IMR-90 (cell line): ENCODE measurements around the gene KRTAP4-5. TPM values are rescaled to one million over a fixed set of nuclear protein-coding genes. Genes with fewer than 3 reads are reported as not detected.

Source experiments
- ATAC-seq: fragments of 200-7000 bp; cut with Tn5 transposase; 2 replicates; pipeline ENCODE4 v1.9.1; 2020; ENCODE audit warnings: low read depth, mild to moderate bottlenecking, moderate library complexity
- BruUV-seq: library from RNA; stranded (reverse); fragments of 400-500 nt; replicated peaks from 2 replicates; lab custom pipeline; 2021; lab: Mats Ljungman, UMichigan
- CTCF ChIA-PET: fragments of 300-600 bp; formaldehyde crosslinking; extraction: SDS; loops from one replicate; lab custom pipeline; 2021; ENCODE audit warnings: antibody characterized with exemption; lab: Yijun Ruan, JAX
- POLR2A ChIA-PET: fragments of 300-600 bp; sonication (Branson Sonifier 250); formaldehyde crosslinking; loops from one replicate; lab custom pipeline; 2022; ENCODE audit warnings: antibody characterized with exemption; ENCODE audit not compliant: unreplicated experiment; lab: Charles Lee
- DNase-seq: peaks from one replicate; pipeline ENCODE4 v3.0.0; 2013
- H2AFZ ChIP-seq: replicated peaks from 2 replicates; pipeline ENCODE3; 2013; ENCODE audit warnings: low read length, mild to moderate bottlenecking; ENCODE audit not compliant: poor library complexity
- H2AK5ac ChIP-seq: 2 replicates; pipeline ENCODE4 v1.6.1; 2013; ENCODE audit warnings: low read depth, low read length, inconsistent platforms
- H2AK9ac ChIP-seq: replicated peaks from 2 replicates; pipeline ENCODE3; 2013; ENCODE audit warnings: mild to moderate bottlenecking, low read depth, low read length, moderate library complexity; ENCODE audit not compliant: poor library complexity
- H2BK120ac ChIP-seq: 2 replicates; pipeline ENCODE4 v1.6.1; 2013; ENCODE audit warnings: low read depth, low read length, inconsistent platforms
- H2BK15ac ChIP-seq: 3 replicates; pipeline ENCODE4 v1.6.1; 2013; ENCODE audit warnings: low read depth, low read length, inconsistent platforms
- H2BK20ac ChIP-seq: 2 replicates; pipeline ENCODE4 v1.6.1; 2013; ENCODE audit warnings: low read depth, mild to moderate bottlenecking, inconsistent platforms, low read length, moderate library complexity
- H2BK5ac ChIP-seq: 2 replicates; pipeline ENCODE4 v1.6.1; 2013; ENCODE audit warnings: mild to moderate bottlenecking, low read depth, low read length, inconsistent platforms; ENCODE audit not compliant: poor library complexity, severe bottlenecking
- H3K14ac ChIP-seq: replicated peaks from 2 replicates; pipeline ENCODE4 v1.6.1; 2013; ENCODE audit warnings: low read depth, low read length, inconsistent platforms
- H3K18ac ChIP-seq: 2 replicates; pipeline ENCODE4 v1.6.1; 2013; ENCODE audit warnings: low read depth, low read length, control low read depth
- H3K23ac ChIP-seq: 2 replicates; pipeline ENCODE4 v1.6.1; 2013; ENCODE audit warnings: low read depth, low read length, inconsistent platforms
- H3K27ac ChIP-seq: 2 replicates; pipeline ENCODE4 v1.5.1; 2013; ENCODE audit warnings: mild to moderate bottlenecking, control low read depth, low read length; ENCODE audit not compliant: insufficient read depth
- H3K27me3 ChIP-seq: 2 replicates; pipeline ENCODE4 v1.6.1; 2013; ENCODE audit warnings: low read length; ENCODE audit not compliant: control insufficient read depth, insufficient read depth
- H3K36me3 ChIP-seq: 2 replicates; pipeline ENCODE4 v1.6.1; 2013; ENCODE audit warnings: low read length, mixed read lengths; ENCODE audit not compliant: control insufficient read depth, insufficient read depth
- H3K4ac ChIP-seq: 2 replicates; pipeline ENCODE4 v1.6.1; 2013; ENCODE audit warnings: low read depth, low read length, inconsistent platforms
- H3K4me1 ChIP-seq: 2 replicates; pipeline ENCODE4 v1.6.1; 2013; ENCODE audit warnings: low read length, mixed read lengths; ENCODE audit not compliant: control insufficient read depth, insufficient read depth
- H3K4me2 ChIP-seq: 2 replicates; pipeline ENCODE4 v1.6.1; 2013; ENCODE audit warnings: low read depth, mild to moderate bottlenecking, control low read depth, low read length, moderate library complexity
- H3K4me3 ChIP-seq: 2 replicates; pipeline ENCODE4 v1.5.1; 2013; ENCODE audit warnings: low read depth, mild to moderate bottlenecking, control low read depth, low read length, moderate library complexity; ENCODE audit not compliant: insufficient read depth
- H3K56ac ChIP-seq: 2 replicates; pipeline ENCODE4 v1.6.1; 2013; ENCODE audit warnings: low read length, inconsistent platforms; ENCODE audit not compliant: insufficient read depth; ENCODE audit errors: extremely low read depth
- H3K79me1 ChIP-seq, 2 experiments: 2 replicates each; pipeline ENCODE4 v1.6.1; 2013; ENCODE audit warnings: low read length in 2 of 2, inconsistent platforms in 1 of 2, low read depth in 1 of 2
- H3K9ac ChIP-seq: 2 replicates; pipeline ENCODE4 v1.6.1; 2013; ENCODE audit warnings: low read depth, low read length, control low read depth
- H3K9me1 ChIP-seq: 2 replicates; pipeline ENCODE4 v1.6.1; 2013; ENCODE audit warnings: low read length, inconsistent platforms; ENCODE audit not compliant: insufficient read depth
- H3K9me3 ChIP-seq: 2 replicates; pipeline ENCODE4 v1.6.1; 2013; ENCODE audit warnings: low read length; ENCODE audit not compliant: control insufficient read depth, insufficient read depth
- H4K20me1 ChIP-seq: 2 replicates; pipeline ENCODE4 v1.6.1; 2013; ENCODE audit warnings: low read length, inconsistent platforms; ENCODE audit not compliant: insufficient read depth
- H4K5ac ChIP-seq: 2 replicates; pipeline ENCODE4 v1.6.1; 2013; ENCODE audit warnings: mild to moderate bottlenecking, low read depth, low read length, control low read depth
- H4K8ac ChIP-seq, 2 experiments: 2 replicates each; pipeline ENCODE4 v1.6.1; 2013; ENCODE audit warnings: low read depth in 2 of 2, low read length in 2 of 2, control low read depth in 1 of 2, inconsistent platforms in 1 of 2
- H4K91ac ChIP-seq: 2 replicates; pipeline ENCODE4 v1.6.1; 2013; ENCODE audit warnings: low read depth, low read length, inconsistent platforms; ENCODE audit not compliant: insufficient read depth
- BHLHE40 ChIP-seq: fragments of 150-350 bp; IDR thresholded peaks from 2 replicates; pipeline ENCODE4 v1.6.1; 2016; ENCODE audit warnings: mild to moderate bottlenecking, low read depth, low read length
- CHD1 ChIP-seq: IDR thresholded peaks from 2 replicates; pipeline ENCODE4 v1.6.1; 2012; ENCODE audit warnings: low read depth, low read length, improper control_type of control experiment
- FOS ChIP-seq: fragments of 150-350 bp; IDR thresholded peaks from 2 replicates; pipeline ENCODE4 v1.6.1; 2016; ENCODE audit warnings: low read depth, low read length
- MAZ ChIP-seq: IDR thresholded peaks from 2 replicates; pipeline ENCODE4 v1.6.1; 2012; ENCODE audit warnings: low read depth, mild to moderate bottlenecking, low read length, improper control_type of control experiment, moderate library complexity, borderline replicate concordance
- RCOR1 ChIP-seq: IDR thresholded peaks from 2 replicates; pipeline ENCODE4 v1.6.1; 2012; ENCODE audit warnings: mild to moderate bottlenecking, low read length, improper control_type of control experiment; ENCODE audit not compliant: insufficient replicate concordance
- RFX5 ChIP-seq: IDR thresholded peaks from 2 replicates; pipeline ENCODE4 v1.8.0; 2012; ENCODE audit warnings: low read depth, mild to moderate bottlenecking, low read length, moderate library complexity
- WGBS, 2 experiments: methylation state at CpG; one replicate each; pipeline versions ENCODE4 v1.1.5 to v1.1.7; 2013; ENCODE audit warnings: missing lambda C conversion rate in 2 of 2; ENCODE audit not compliant: insufficient read length in 1 of 2; ENCODE audit errors: extremely low coverage in 2 of 2; 5-methylcytosine and 5-hydroxymethylcytosine counted together
- dilution Hi-C: fragments of 300-500 bp; cut with HindIII; formaldehyde crosslinking; loops from one replicate; pipeline ENCODE4 v1.14.3; 2018; ENCODE audit warnings: low sequenced_read_pairs; ENCODE audit not compliant: unreplicated experiment
- in situ Hi-C: fragments of 300-500 bp; cut with MboI; formaldehyde crosslinking; loops from 3 replicates; pipeline ENCODE4 v1.14.3; 2019; ENCODE audit warnings: low sequenced_read_pairs, inconsistent platforms, mixed read lengths
- intact Hi-C: fragments of 100-400 bp; cut with micrococcal nuclease; formaldehyde crosslinking; loops from 2 replicates; pipeline ENCODE4 v1.10.0; 2022
- polyA plus RNA-seq, 3 experiments: library from polyadenylated mRNA; depleted of rRNA; stranded (reverse); fragments of >200 nt; gene quantifications; 2 replicates each; pipeline ENCODE4 v1.2.3, GENCODE V29; 2012; ENCODE audit warnings: low replicate concordance in 1 of 3
- total RNA-seq: library from RNA; depleted of rRNA; stranded (reverse); fragments of >200 nt; gene quantifications from 2 replicates; pipeline ENCODE4 v1.2.3, GENCODE V29; 2012
- TF ChIP-seq, protein P1 (sequence below): fragments of 150-350 bp; IDR thresholded peaks from 2 replicates; pipeline ENCODE4 v1.6.1; 2016; ENCODE audit warnings: low read depth, mild to moderate bottlenecking, low read length, moderate library complexity, borderline replicate concordance

KRTAP4-5 gene
- total and polyA plus RNA-seq, 2 of the 4 experiments (the other 2 are of a cell fraction): not detected

DNA sequence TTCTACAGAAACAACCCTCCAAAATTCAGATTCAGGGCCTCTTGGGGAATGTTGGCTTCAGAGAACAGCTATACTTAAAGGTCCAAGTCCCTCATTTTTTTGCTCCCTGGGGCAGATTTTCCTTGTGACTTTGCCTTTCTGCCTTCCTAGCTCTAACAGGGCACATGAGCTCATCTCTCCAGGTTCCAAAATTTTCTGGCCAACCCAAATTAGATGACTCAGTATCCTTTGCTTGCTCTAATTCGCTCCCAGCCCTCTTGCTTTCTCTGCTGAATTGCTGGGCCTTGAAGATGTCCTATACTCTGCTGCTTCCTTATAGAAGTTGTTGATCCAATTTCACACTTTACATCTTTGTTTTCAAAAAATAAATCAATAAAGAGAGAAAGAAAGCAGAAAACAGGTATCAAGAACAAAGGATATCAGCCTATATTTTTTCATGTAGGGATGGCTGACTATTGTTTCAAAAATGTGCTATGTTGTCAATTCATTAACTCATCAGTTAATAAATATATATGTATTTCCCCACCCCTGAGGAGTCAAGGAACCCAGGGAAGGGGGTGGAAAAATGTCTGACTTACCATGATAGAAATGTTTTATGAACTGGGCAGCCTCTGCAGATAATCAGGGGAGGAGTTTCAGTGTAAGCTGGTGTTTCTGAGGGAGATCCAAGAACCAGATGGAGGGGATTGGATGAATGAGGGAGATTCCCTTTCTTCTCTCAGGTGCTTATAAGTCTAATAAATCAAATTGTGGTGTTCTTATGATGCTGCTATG lies 29.4 kb upstream of the KRTAP4-5 start:
- in situ Hi-C loops: no loop called here
- intact Hi-C loops: no loop called here
- WGBS, 2 experiments: no CpG with 5 or more reads among the region's 1 CpG
- Histone ChIP-seq H4K91ac (no peak overlapping the region), H3K9me1 (no peaks in the 10 kb centered on the region; the same call in 1 of the 2 replicates), H2BK120ac (no peak overlapping the region; the same call in 1 of the 2 replicates), H3K4ac (0 out of 2 replicates have a peak overlapping the region, but pooled peaks have one; percentile 57), H3K4me2 (no peak overlapping the region), H3K56ac (no peak overlapping the region), H4K5ac (peak overlapping the region; percentile 51; the same call in 1 of the 2 replicates), H3K18ac (peak overlapping the region; percentile 75; the same call in 1 of the 2 replicates), H2AK5ac (no peak overlapping the region), H2AK9ac (no peak overlapping the region), H4K8ac (0 out of 4 replicates have a peak overlapping the region, but pooled peaks of 1 of the 2 experiments have one; percentile 68), H3K36me3 (no peaks in the 10 kb centered on the region), H3K4me1 (peaks cover 3% of the 10 kb centered on the region; the same call in 1 of the 2 replicates), H3K23ac (no peak overlapping the region), H3K4me3 (no peak overlapping the region), H2BK20ac (no peak overlapping the region), H2AFZ (no peak overlapping the region), H4K20me1 (no peaks in the 10 kb centered on the region), H3K79me1 (no peaks in the 10 kb centered on the region), H3K27me3 (no peaks in the 10 kb centered on the region; the same call in 1 of the 2 replicates), H3K9me3 (no peaks in the 10 kb centered on the region), H3K9ac (no peak overlapping the region), H3K27ac (no peak overlapping the region), H2BK5ac (peak overlapping the region; percentile 75), H3K14ac (0 out of 2 replicates have a peak overlapping the region, but pooled peaks have one; percentile 72), H2BK15ac (no peak overlapping the region)
- CTCF ChIA-PET: no interaction called here
- TF ChIP-seq RFX5 (no peak), BHLHE40 (no peak), MAZ (no peak), FOS (no peak), CHD1 (no peak), RCOR1 (no peak)
- TF ChIP-seq, protein P1, sequence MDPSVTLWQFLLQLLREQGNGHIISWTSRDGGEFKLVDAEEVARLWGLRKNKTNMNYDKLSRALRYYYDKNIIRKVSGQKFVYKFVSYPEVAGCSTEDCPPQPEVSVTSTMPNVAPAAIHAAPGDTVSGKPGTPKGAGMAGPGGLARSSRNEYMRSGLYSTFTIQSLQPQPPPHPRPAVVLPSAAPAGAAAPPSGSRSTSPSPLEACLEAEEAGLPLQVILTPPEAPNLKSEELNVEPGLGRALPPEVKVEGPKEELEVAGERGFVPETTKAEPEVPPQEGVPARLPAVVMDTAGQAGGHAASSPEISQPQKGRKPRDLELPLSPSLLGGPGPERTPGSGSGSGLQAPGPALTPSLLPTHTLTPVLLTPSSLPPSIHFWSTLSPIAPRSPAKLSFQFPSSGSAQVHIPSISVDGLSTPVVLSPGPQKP: no peak
- DNase-seq (peak; percentile 15), ATAC-seq (no peak)
- dilution Hi-C loops: no loop called here
- no TSS peak for BruUV-seq
- POLR2A ChIA-PET: interaction anchor here (0.7 kb wide), 1 partner anchor 152 kb away, joined by 3 read pairs; no protein-coding TSS in a partner anchor
